A549 (cell line): ENCODE data around the gene CAVIN1. TPM values are rescaled to one million over a fixed set of nuclear protein-coding genes. Genes with fewer than 3 reads are reported as not detected.
A peak's percentile ranks its signal among the peaks of the same experiment; 100 is the strongest.

Experiments used
- ATAC-seq, 2 experiments: fragments of 200-7000 bp in 1 of 2; fragments of >200 bp in 1 of 2; cut with Nextera tagmentation in 1 of 2; cut with Tn5 transposase in 1 of 2; 3 replicates each; pipeline versions ENCODE4 v1.8.0 to v1.9.1; 2018 to 2020; ENCODE audit warnings: mild to moderate bottlenecking in 1 of 2, moderate library complexity in 1 of 2
- CTCF ChIA-PET: fragments of 300-600 bp; sonication (Branson Sonifier 250); formaldehyde crosslinking; extraction: SDS; loops from one replicate; lab custom pipeline; 2021; ENCODE audit warnings: antibody characterized with exemption, inconsistent platforms; lab: Yijun Ruan, JAX
- POLR2A ChIA-PET: fragments of 350-600 bp; formaldehyde crosslinking; extraction: SDS; loops from one replicate; lab custom pipeline; 2021; ENCODE audit warnings: antibody characterized with exemption, inconsistent platforms; lab: Yijun Ruan, JAX
- DNase-seq, 2 experiments: peaks; one replicate each; pipeline versions ENCODE4 v3.0.0 to v3.0.0-alpha.2; 2011 to 2016; ENCODE audit warnings: low read depth in 1 of 2, low spot score in 1 of 2
- FAIRE-seq: peaks from 2 replicates; lab custom pipeline; 2011; peaks lifted over from hg19 to GRCh38; lab: Jason Lieb, UNC
- H3K27ac ChIP-seq, 2 experiments: fragments of >200 bp; sonication (Bioruptor Twin); formaldehyde crosslinking; 3 replicates each; pipeline ENCODE4 v1.5.1; 2016 to 2017
- H3K4me1 ChIP-seq: fragments of >200 bp; sonication (Bioruptor Twin); formaldehyde crosslinking; 3 replicates; pipeline ENCODE4 v1.6.1; 2016
- H3K4me2 ChIP-seq: fragments of >200 bp; sonication (Bioruptor Twin); formaldehyde crosslinking; 3 replicates; pipeline ENCODE4 v1.6.1; 2016
- H3K4me3 ChIP-seq: fragments of >200 bp; sonication (Bioruptor Twin); formaldehyde crosslinking; 3 replicates; pipeline ENCODE4 v1.5.1; 2016
- H3K9me3 ChIP-seq: fragments of >200 bp; sonication (Bioruptor Twin); formaldehyde crosslinking; 3 replicates; pipeline ENCODE4 v1.6.1; 2016
- BCL3 ChIP-seq: fragments of >200 bp; sonication (Bioruptor Twin); formaldehyde crosslinking; IDR thresholded peaks from 3 replicates; pipeline ENCODE4 v1.6.1; 2016
- BHLHE40 ChIP-seq: IDR thresholded peaks from 2 replicates; pipeline ENCODE4 v1.6.1; 2012; ENCODE audit warnings: low read depth, low read length, inconsistent platforms
- CHD2 ChIP-seq: fragments of 150-350 bp; IDR thresholded peaks from 2 replicates; pipeline ENCODE4 v1.6.1; 2014; ENCODE audit warnings: low read length; ENCODE audit not compliant: partially characterized antibody
- CHD4 ChIP-seq: fragments of 200-600 bp; sonication (generic); IDR thresholded peaks from 2 replicates; pipeline ENCODE4 v1.6.1; 2016; ENCODE audit warnings: antibody characterized with exemption, mild to moderate bottlenecking, borderline replicate concordance
- ELK1 ChIP-seq: fragments of 150-350 bp; IDR thresholded peaks from 2 replicates; pipeline ENCODE4 v1.6.1; 2014; ENCODE audit warnings: low read depth, mild to moderate bottlenecking, low read length
- FOXS1 ChIP-seq: fragments of 250-450 bp; sonication (Bioruptor Pico); IDR thresholded peaks from 2 replicates; pipeline ENCODE4 v1.5.0; 2020; ENCODE audit warnings: mild to moderate bottlenecking, moderate library complexity
- GATA3 ChIP-seq: IDR thresholded peaks from 2 replicates; pipeline ENCODE4 v1.6.1; 2012; ENCODE audit warnings: borderline replicate concordance
- HEYL ChIP-seq: fragments of 250-450 bp; sonication (Bioruptor Pico); IDR thresholded peaks from 2 replicates; pipeline ENCODE4 v1.8.0; 2021; ENCODE audit warnings: mild to moderate bottlenecking, moderate library complexity
- HOXA7 ChIP-seq: fragments of 250-450 bp; sonication (Bioruptor Pico); IDR thresholded peaks from 2 replicates; pipeline ENCODE4 v1.5.0; 2020; ENCODE audit warnings: mild to moderate bottlenecking, moderate library complexity
- JUN ChIP-seq, 2 experiments: fragments of >200 bp; sonication (Bioruptor Twin); formaldehyde crosslinking; IDR thresholded peaks; 2 replicates in 1 of 2; 3 replicates in 1 of 2; pipeline ENCODE4 v1.6.1; 2016 to 2017
- JUNB ChIP-seq: fragments of >200 bp; sonication (Bioruptor Twin); formaldehyde crosslinking; IDR thresholded peaks from 2 replicates; pipeline ENCODE4 v1.6.1; 2016
- KDM1A ChIP-seq: fragments of 200-600 bp; sonication (generic); IDR thresholded peaks from 2 replicates; pipeline ENCODE4 v1.6.1; 2016; ENCODE audit warnings: low read depth, mild to moderate bottlenecking
- MAX ChIP-seq: IDR thresholded peaks from 2 replicates; pipeline ENCODE4 v1.6.1; 2012
- MYC ChIP-seq: IDR thresholded peaks from 2 replicates; pipeline ENCODE4 v1.6.1; 2012; ENCODE audit warnings: mild to moderate bottlenecking, inconsistent platforms, low read length, improper control_type of control experiment, borderline replicate concordance
- NFE2L2 ChIP-seq: fragments of 150-350 bp; conservative IDR thresholded peaks from 2 replicates; pipeline ENCODE4 v1.6.1; 2014; ENCODE audit warnings: low read length
- NPAS2 ChIP-seq: fragments of 250-450 bp; sonication (Bioruptor Pico); IDR thresholded peaks from 2 replicates; pipeline ENCODE4 v1.8.0; 2022; ENCODE audit warnings: mild to moderate bottlenecking, moderate library complexity, borderline replicate concordance
- PHF8 ChIP-seq: fragments of 200-600 bp; sonication (generic); IDR thresholded peaks from 2 replicates; pipeline ENCODE4 v1.6.1; 2016; ENCODE audit warnings: low read depth, mild to moderate bottlenecking, antibody characterized with exemption, moderate library complexity, borderline replicate concordance
- POLR2AphosphoS2 ChIP-seq: conservative IDR thresholded peaks from 2 replicates; pipeline ENCODE4 v1.6.1; 2012; ENCODE audit warnings: low read length, improper control_type of control experiment, inconsistent platforms
- RAD21 ChIP-seq, 2 experiments: fragments of >200 bp in 1 of 2; sonication (Bioruptor Twin) in 1 of 2; formaldehyde crosslinking in 1 of 2; IDR thresholded peaks in 1 of 2; conservative IDR thresholded peaks in 1 of 2; 2 replicates in 1 of 2; 3 replicates in 1 of 2; pipeline ENCODE4 v1.6.1; 2012 to 2018; ENCODE audit warnings: inconsistent platforms in 1 of 2
- RFX5 ChIP-seq: fragments of 450-650 bp; IDR thresholded peaks from 2 replicates; pipeline ENCODE4 v1.7.1; 2014; ENCODE audit warnings: antibody characterized with exemption, mild to moderate bottlenecking, moderate library complexity
- TP53 ChIP-seq: fragments of 250-450 bp; sonication (Bioruptor Pico); IDR thresholded peaks from 2 replicates; pipeline ENCODE4 v1.5.0; 2021; ENCODE audit warnings: mild to moderate bottlenecking, moderate library complexity
- USF2 ChIP-seq: fragments of 450-650 bp; IDR thresholded peaks from 2 replicates; pipeline ENCODE4 v1.6.1; 2014; ENCODE audit warnings: antibody characterized with exemption
- WGBS: methylation state at CpG from one replicate; pipeline ENCODE4 v1.1.6; 2017; ENCODE audit errors: missing lambda C conversion rate; 5-methylcytosine and 5-hydroxymethylcytosine counted together
- polyA plus RNA-seq, 4 experiments: library from polyadenylated mRNA; depleted of rRNA in 3 of 4; stranded (reverse); fragments of >200 nt; fragmentation: RNase III in 1 of 4; extraction: RNeasy Plus Mini Kit Qiagen cat#74134 plus additional on column Dnase treatment in 1 of 4; gene quantifications; 2 replicates in 3 of 4; 3 replicates in 1 of 4; pipeline ENCODE4 v1.2.3, GENCODE V29; 2011 to 2017

The CAVIN1 gene
- polyA plus RNA-seq, 2 of the 4 experiments (the other 2 are of a cell fraction) = 101 to 371 TPM

- Histone ChIP-seq H3K4me2 (peak overlapping the region; percentile 91), H3K4me3 (peak overlapping the region; percentile 24), H3K9me3 (no peaks in the 10 kb centered on the region), H3K27ac (peak overlapping the region; percentile 45 to 81), H3K4me1 (peaks cover 26% of the 10 kb centered on the region)
- DNase-seq = no peak
- 25% methylated on average over 6 of the region's 6 CpGs for WGBS
- CTCF ChIA-PET = interaction anchor here (0.5 to 3.0 kb wide), 8 partner anchors 9 to 106 kb away, joined by 3 to 19 read pairs (median 4); partner anchors contain the start of gene STAT3
- POLR2A ChIA-PET = interaction anchor here (0.9 to 1.5 kb wide), 3 partner anchors 9 to 141 kb away, joined by 3 to 4 read pairs (median 4); partner anchors contain the start of gene STAT3
- no peak for TF ChIP-seq NPAS2 (CRISPR knock-in tag)
- peak; percentile 66 to 73 for ATAC-seq
- FAIRE-seq = no peak
Measured at GRCh38 chr17:42378959-42379594, 44.0 kb downstream of the CAVIN1 start.

- Histone ChIP-seq H3K4me1 (peaks cover 26% of the 10 kb centered on the region), H3K27ac (peak overlapping the region; percentile 45 to 81; a peak in 5 of 6 replicates), H3K4me3 (peak overlapping the region; percentile 24; the same call in 1 of the 3 replicates), H3K9me3 (no peaks in the 10 kb centered on the region), H3K4me2 (peak overlapping the region; percentile 91)
- 61% methylated on average over 10 of the region's 10 CpGs for WGBS
- TF ChIP-seq HOXA7 (CRISPR knock-in tag) = no peak
- TF ChIP-seq PHF8 = no peak
- no peak for TF ChIP-seq TP53 (CRISPR knock-in tag)
- TF ChIP-seq NFE2L2 = no peak
- TF ChIP-seq MAX = no peak
- no peak for TF ChIP-seq CHD2
- TF ChIP-seq USF2 = no peak
- TF ChIP-seq ELK1 = no peak
- TF ChIP-seq CHD4 = no peak
- CTCF ChIA-PET = interaction anchor here (0.5 to 3.0 kb wide), 7 partner anchors 10 to 66 kb away, joined by 3 to 19 read pairs (median 5); partner anchors contain the start of gene STAT3
- POLR2A ChIA-PET = interaction anchor here (0.9 to 1.5 kb wide), 2 partner anchors 49 to 142 kb away, joined by 3 to 4 read pairs; no protein-coding TSS in a partner anchor
- DNase-seq (no peak), ATAC-seq (no peak), FAIRE-seq (peak; percentile 32)
Measured at GRCh38 chr17:42378359-42378958, 44.6 kb downstream of the CAVIN1 start.

GRCh38 chr17:42373896-42374295, 49.2 kb downstream of the CAVIN1 start:
- no peak for ATAC-seq
- H3K4me1 ChIP-seq = peaks cover 10% of the 10 kb centered on the region
- CTCF ChIA-PET = interaction anchor here (0.8 to 1.7 kb wide), 8 partner anchors 10 to 156 kb away, joined by 3 to 8 read pairs (median 4); no protein-coding TSS in a partner anchor

More at GRCh38 chr17:42373896-42374295, 49.2 kb downstream of the CAVIN1 start:
- Histone ChIP-seq H3K9me3 (peaks cover 9% of the 10 kb centered on the region; the same call in 1 of the 3 replicates), H3K27ac (no peak overlapping the region), H3K4me2 (no peak overlapping the region), H3K4me3 (no peak overlapping the region)
- DNase-seq = no peak
- FAIRE-seq = no peak
- WGBS = 96% methylated on average over 1 of the region's 1 CpG
- TF ChIP-seq KDM1A (no peak), JUNB (no peak), BHLHE40 (no peak), JUN (IDR thresholded peaks at IDR 0.05) (no peak), BCL3 (no peak), NPAS2 (CRISPR knock-in tag) (no peak), RAD21 (conservative IDR thresholded peaks at IDR 0.05 in 1 of 2, IDR thresholded peaks at IDR 0.05 in 1 of 2) (no peak), MYC (no peak), POLR2AphosphoS2 (no peak), GATA3 (no peak), MAX (no peak), FOXS1 (CRISPR knock-in tag) (no peak), RFX5 (no peak), HEYL (no peak), TP53 (CRISPR knock-in tag) (no peak)
- TF ChIP-seq, all 56 proteins: peak for 0
- POLR2A ChIA-PET = no interaction called here
